K562 treated with DMSO at 1 percent for 24 hours (cell line): ENCODE results near the gene GABRP. TPM values are rescaled to one million over a fixed set of nuclear protein-coding genes. Genes with fewer than 3 reads are reported as not detected.

Experiments
- total RNA-seq: library from RNA; unstranded; fragments of 300-600 nt; gene quantifications from 2 replicates; pipeline ENCODE4 v1.2.3, GENCODE V29; 2022; ENCODE audit warnings: low read depth; ENCODE audit not compliant: insufficient read depth

The GABRP gene, protein sequence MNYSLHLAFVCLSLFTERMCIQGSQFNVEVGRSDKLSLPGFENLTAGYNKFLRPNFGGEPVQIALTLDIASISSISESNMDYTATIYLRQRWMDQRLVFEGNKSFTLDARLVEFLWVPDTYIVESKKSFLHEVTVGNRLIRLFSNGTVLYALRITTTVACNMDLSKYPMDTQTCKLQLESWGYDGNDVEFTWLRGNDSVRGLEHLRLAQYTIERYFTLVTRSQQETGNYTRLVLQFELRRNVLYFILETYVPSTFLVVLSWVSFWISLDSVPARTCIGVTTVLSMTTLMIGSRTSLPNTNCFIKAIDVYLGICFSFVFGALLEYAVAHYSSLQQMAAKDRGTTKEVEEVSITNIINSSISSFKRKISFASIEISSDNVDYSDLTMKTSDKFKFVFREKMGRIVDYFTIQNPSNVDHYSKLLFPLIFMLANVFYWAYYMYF
- total RNA-seq, result not detected in 2 replicates

DNA sequence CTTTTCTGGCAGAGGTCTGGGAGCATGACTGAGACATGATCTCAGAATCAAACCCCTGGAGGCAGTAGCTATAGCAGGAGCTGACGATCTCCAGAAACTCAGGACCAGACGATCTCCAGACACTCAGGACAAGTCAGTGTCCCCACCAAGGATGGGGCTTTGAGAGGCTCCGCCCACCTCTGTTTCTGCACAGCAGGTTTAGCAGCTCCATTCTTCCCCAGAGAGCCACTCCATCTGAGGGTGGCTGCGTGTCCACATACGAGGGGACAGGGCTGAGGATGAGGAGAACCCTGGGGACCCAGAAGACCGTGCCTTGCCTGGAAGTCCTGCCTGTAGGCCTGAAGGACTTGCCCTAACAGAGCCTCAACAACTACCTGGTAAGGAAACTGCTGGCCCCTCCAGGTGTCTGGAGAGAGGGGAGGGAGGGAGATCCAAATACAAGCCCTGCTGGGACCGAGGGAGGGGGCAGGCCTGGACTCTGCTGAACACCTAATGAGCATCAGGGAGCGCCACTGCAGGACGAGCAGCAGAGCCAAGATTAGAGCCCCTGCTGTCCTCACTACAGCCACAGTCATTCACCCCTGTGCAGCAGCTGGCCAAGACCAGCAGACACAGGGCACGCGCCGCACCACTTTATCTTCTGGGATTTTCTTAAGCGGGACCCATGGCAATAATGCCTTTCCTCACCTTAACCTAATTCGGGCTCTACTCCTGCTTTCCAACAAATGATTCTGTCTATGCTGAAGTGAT lies at the start of gene GABRP:
Gene GABRP (plus strand): TSS at position 228 of the 750 bp plus-strand sequence. CDS start 4,891 bp downstream, outside the sequence.

DNA sequence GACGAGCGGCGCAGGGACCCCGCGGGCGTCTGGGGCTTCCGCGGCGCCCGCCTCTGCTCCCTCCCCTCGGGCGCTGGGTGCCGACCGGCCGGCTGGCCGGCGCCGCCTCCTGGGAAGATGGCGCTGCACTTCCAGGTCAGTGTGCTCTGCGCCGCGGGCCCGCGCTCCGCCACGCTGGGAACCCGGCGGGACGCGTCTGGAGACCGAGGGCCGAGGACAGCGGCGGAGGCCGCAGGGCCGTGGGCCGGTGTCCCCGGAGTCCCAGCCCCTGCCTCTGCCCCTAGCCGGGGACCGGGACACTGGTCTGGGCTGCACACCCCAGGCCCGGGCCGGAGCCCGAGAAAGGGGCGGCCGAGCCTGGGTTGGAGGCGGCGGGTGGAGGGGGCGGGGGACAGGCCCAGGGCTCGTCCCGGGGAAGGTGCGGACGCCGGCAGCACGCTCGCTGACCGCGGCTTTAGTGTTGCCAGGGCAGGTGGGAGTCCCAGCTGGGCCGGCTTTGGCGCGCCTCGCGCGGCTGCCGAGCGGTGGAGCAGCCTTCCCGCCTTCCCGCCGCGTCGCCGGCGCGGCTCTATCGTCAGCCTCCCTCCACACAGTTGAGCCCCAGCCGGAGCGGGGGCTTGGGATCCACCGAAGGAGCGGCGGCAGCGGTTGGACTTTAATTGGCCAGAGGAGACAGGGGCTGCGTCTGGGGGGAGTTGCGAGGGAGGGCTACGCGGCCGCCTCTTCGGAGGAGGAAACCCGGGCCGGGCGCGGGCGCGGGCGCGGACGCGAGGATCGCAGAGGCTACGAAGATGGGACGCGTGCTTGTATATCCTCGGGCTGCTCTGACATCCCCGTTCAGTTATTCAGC lies 78.6 kb downstream of the GABRP start, which contains the start of gene RANBP17:
Gene RANBP17 (plus strand): TSS at position 102 of the 850 bp plus-strand sequence.

Other genes starting within 250 kb of the GABRP start
- not detected in 2 replicates for gene RANBP17, start 78.3 kb downstream of the GABRP start, total RNA-seq